Lower leg skin (tissue), 4 donors: ENCODE measurements around the gene ARHGAP5. TPM values are rescaled to one million over a fixed set of nuclear protein-coding genes. Genes with fewer than 3 reads are reported as not detected.

Experiments
- DNase-seq, 2 donors: peaks; one replicate each; pipeline ENCODE4 v3.0.0-alpha.2; 2019; ENCODE audit warnings: low spot score in 2 of 2
- H3K4me3 ChIP-seq: fragments of 200-600 bp; sonication (generic); 2 replicates; pipeline ENCODE4 v1.5.1; 2017; ENCODE audit warnings: mild to moderate bottlenecking, low read depth; ENCODE audit not compliant: poor library complexity, severe bottlenecking
- CTCF ChIP-seq, 3 donors: fragments of 450-650 bp; IDR thresholded peaks; one replicate each; pipeline ENCODE4 v1.5.1; 2016; ENCODE audit warnings: antibody characterized with exemption in 3 of 3, mild to moderate bottlenecking in 3 of 3, moderate library complexity in 2 of 3
- POLR2A ChIP-seq, 2 donors: fragments of 450-650 bp; IDR thresholded peaks; one replicate each; pipeline ENCODE4 v1.6.1; 2016 to 2017; ENCODE audit warnings: antibody characterized with exemption in 2 of 2, mild to moderate bottlenecking in 1 of 2, moderate library complexity in 1 of 2
- WGBS, 2 donors: methylation state at CpG; one replicate each; pipeline ENCODE4 v1.1.5; 2018; 5-methylcytosine and 5-hydroxymethylcytosine counted together
- intact Hi-C: fragments of 100-400 bp; cut with DNase I; formaldehyde crosslinking; loops from one replicate; pipeline ENCODE4 v1.15.0; 2023; ENCODE audit warnings: low total_unique reads
- total RNA-seq, 4 donors: library from RNA; depleted of rRNA; stranded (reverse); fragments of >200 nt; gene quantifications; one replicate each; pipeline ENCODE4 v1.1.0, GENCODE V29; 2016

ARHGAP5 gene
- total RNA-seq, 4 donors from 2014 or later, result 86.4 to 97.5 (median 95.2) TPM

- DNase-seq, result peak in 1 of 2 donors; percentile 76
- intact Hi-C loops, result loop anchor here (5.0 kb wide), 1 partner anchor 179 kb away; no protein-coding TSS in a partner anchor
- no peak overlapping the region for H3K4me3 ChIP-seq
- TF ChIP-seq CTCF (IDR thresholded peaks at IDR 0.05), result peak in 1 of 3 donors; percentile 50
- no peak for TF ChIP-seq POLR2A (IDR thresholded peaks at IDR 0.05)
- WGBS, 2 donors, result 93% methylated on average over 6 of the region's 6 CpGs
These were observed 3.4 kb upstream of the ARHGAP5 start for GRCh38 chr14:32073537-32074189.

GRCh38 chr14:32074887-32075572 is 2.1 kb upstream of the ARHGAP5 start:
- WGBS, 2 donors, result 48 to 50% methylated on average over 8 of the region's 8 CpGs
- H3K4me3 ChIP-seq, result no peak overlapping the region

GRCh38 chr14:32075672-32076277 is 1.3 kb upstream of the ARHGAP5 start:
- intact Hi-C loops, result no loop called here
- TF ChIP-seq POLR2A (IDR thresholded peaks at IDR 0.05), result no peak
- TF ChIP-seq CTCF (IDR thresholded peaks at IDR 0.05), result no peak
- peak overlapping the region; percentile 70 for H3K4me3 ChIP-seq
- 0 to 1% methylated on average over 17 to 22 of the region's 23 CpGs for WGBS, 2 donors
- DNase-seq, result peak in 1 of 2 donors; percentile 58

More at GRCh38 chr14:32074887-32075572, 2.1 kb upstream of the ARHGAP5 start:
- intact Hi-C loops, result loop anchor here (5.0 kb wide), 1 partner anchor 177 kb away; no protein-coding TSS in a partner anchor
- DNase-seq, result no peak
- TF ChIP-seq POLR2A (IDR thresholded peaks at IDR 0.05) (no peak), CTCF (IDR thresholded peaks at IDR 0.05) (no peak)

- peak overlapping the region; percentile 70 for H3K4me3 ChIP-seq
- intact Hi-C loops, result no loop called here
- TF ChIP-seq CTCF (IDR thresholded peaks at IDR 0.05), result peak in 1 of 3 donors; percentile 56
- peak in 1 of 2 donors; percentile 38 for TF ChIP-seq POLR2A (IDR thresholded peaks at IDR 0.05)
- DNase-seq, result peak; percentile 92 to 98
- 0% methylated on average over 45 to 54 of the region's 76 CpGs for WGBS, 2 donors
These were observed 625 bp upstream of the ARHGAP5 start for GRCh38 chr14:32076278-32077080.

GRCh38 chr14:32078023-32078857 is 1.1 kb downstream of the ARHGAP5 start:
- peak overlapping the region; percentile 77 for H3K4me3 ChIP-seq
- peak; percentile 43 to 85 for DNase-seq
- TF ChIP-seq POLR2A (IDR thresholded peaks at IDR 0.05) (no peak), CTCF (IDR thresholded peaks at IDR 0.05) (no peak)
- intact Hi-C loops, result no loop called here
- WGBS, 2 donors, result 3% methylated on average over 28 of the region's 28 CpGs
